Measurements from ENCODE around the gene FSIP1.

GRCh38 chr15:39621210-39621609, 161.4 kb downstream of the FSIP1 start:
- TF ChIP-seq CTCF (IDR thresholded peaks at IDR 0.05) (no peak), POLR2A (IDR thresholded peaks at IDR 0.05) (no peak)

All from lower leg skin (tissue), 3 donors.